ENCODE results near the gene ADA.
"Not testable (repeated sequence)": the region's sequence is repeated elsewhere in the genome, so short reads cannot be mapped to it uniquely, and the experiment has no call there.

The ADA gene

GRCh38 chr20:44678242-44678641, 26.7 kb upstream of the ADA start:
- no peak for DNase-seq

- peak; percentile 44 for DNase-seq
Measured at GRCh38 chr20:44672318-44672902, 20.9 kb upstream of the ADA start.

- not testable (repeated sequence) for DNase-seq
Measured at GRCh38 chr20:44671541-44671940, 20.0 kb upstream of the ADA start.

- DNase-seq: not testable (repeated sequence)
Measured at GRCh38 chr20:44670851-44671250, 19.4 kb upstream of the ADA start.

GRCh38 chr20:44666066-44666465, 14.6 kb upstream of the ADA start:
- peak; percentile 30 for DNase-seq

- no peak for DNase-seq
Measured at GRCh38 chr20:44664131-44664530, 12.6 kb upstream of the ADA start.

- DNase-seq: no peak
Measured at GRCh38 chr20:44662261-44662660, 10.8 kb upstream of the ADA start.

- DNase-seq: no peak
Measured at GRCh38 chr20:44660581-44660980, 9.1 kb upstream of the ADA start.

GRCh38 chr20:44659931-44660330, 8.4 kb upstream of the ADA start:
- no peak for DNase-seq

GRCh38 chr20:44658810-44659209, 7.3 kb upstream of the ADA start:
- DNase-seq: no peak

- no peak for DNase-seq
Measured at GRCh38 chr20:44657875-44658274, 6.4 kb upstream of the ADA start.

- DNase-seq: no peak
Measured at GRCh38 chr20:44656448-44656847, 4.9 kb upstream of the ADA start.

GRCh38 chr20:44654210-44654609, 2.7 kb upstream of the ADA start:
- not testable (repeated sequence) for DNase-seq

GRCh38 chr20:44653546-44653945, 2.0 kb upstream of the ADA start:
- no peak for DNase-seq

- DNase-seq: no peak
Measured at GRCh38 chr20:44651434-44651683, 140 bp downstream of the ADA start.

- DNase-seq: peak; percentile 44
Measured at GRCh38 chr20:44650771-44651433, 597 bp downstream of the ADA start.

GRCh38 chr20:44649976-44650375, 1.5 kb downstream of the ADA start:
- DNase-seq: no peak

GRCh38 chr20:44649126-44649525, 2.4 kb downstream of the ADA start:
- DNase-seq: no peak

- peak; percentile 34 for DNase-seq
Measured at GRCh38 chr20:44648579-44648978, 2.9 kb downstream of the ADA start.

- DNase-seq: no peak
Measured at GRCh38 chr20:44648068-44648467, 3.4 kb downstream of the ADA start.

- DNase-seq: no peak
Measured at GRCh38 chr20:44646641-44647274, 4.7 kb downstream of the ADA start.

- DNase-seq: no peak
Measured at GRCh38 chr20:44646023-44646640, 5.4 kb downstream of the ADA start.

- DNase-seq: no peak
Measured at GRCh38 chr20:44644667-44645131, 6.8 kb downstream of the ADA start.

- DNase-seq: no peak
Measured at GRCh38 chr20:44644230-44644617, 7.3 kb downstream of the ADA start.

Measured in NCI-H82 (cell line).